Suppressor macrophage treated with lipopolysaccharide for 4 hours (primary cell): ENCODE results near the gene IKZF4.

ENCODE experiments used
- DNase-seq: peaks from one replicate; pipeline ENCODE4 v3.0.0-alpha.2; 2020

Gene IKZF4

DNA sequence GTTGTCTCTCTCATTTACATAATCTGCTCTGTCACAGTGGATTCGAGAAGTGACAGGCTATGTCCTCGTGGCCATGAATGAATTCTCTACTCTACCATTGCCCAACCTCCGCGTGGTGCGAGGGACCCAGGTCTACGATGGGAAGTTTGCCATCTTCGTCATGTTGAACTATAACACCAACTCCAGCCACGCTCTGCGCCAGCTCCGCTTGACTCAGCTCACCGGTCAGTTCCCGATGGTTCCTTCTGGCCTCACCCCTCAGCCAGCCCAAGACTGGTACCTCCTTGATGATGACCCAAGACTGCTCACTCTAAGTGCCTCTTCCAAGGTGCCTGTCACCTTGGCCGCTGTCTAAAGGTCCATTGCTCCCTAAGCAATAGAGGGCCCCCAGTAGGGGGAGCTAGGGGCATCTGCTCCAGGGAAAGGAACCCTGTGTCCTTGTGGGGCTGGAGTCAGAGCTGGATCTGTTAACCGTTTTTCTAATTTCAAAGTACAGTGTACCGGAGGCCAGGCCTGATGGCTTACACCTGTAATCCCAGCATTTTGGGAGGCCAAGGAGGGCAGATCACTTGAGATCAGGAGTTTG is 64.2 kb downstream of the IKZF4 start:
- DNase-seq = peak; percentile 46

GRCh38 chr12:56086096-56086495 is 65.3 kb downstream of the IKZF4 start:
- DNase-seq = no peak

- no peak for DNase-seq
Measured at GRCh38 chr12:56086608-56087007, 65.8 kb downstream of the IKZF4 start.

DNA sequence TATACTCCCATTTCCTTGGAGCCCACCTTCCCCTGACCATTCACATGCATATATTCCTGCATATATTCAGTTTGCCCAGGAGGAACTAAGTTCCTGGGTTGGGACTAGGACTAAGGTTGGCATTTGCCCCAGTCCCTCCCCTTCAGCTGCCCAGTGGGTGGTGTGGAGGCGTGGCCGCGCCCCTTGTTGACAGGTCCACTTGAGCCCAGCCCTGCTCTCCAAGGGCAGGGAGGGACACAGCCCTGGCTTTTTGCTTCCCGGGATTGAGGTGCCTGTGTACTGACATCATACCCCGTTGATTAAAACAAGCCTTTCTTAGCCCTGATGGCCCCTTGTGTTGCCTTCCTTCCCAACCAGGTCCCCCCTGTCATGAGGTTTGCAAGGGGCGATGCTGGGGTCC is 66.4 kb downstream of the IKZF4 start:
- DNase-seq = no peak
